Bronchial epithelial cell (primary cell): ENCODE results near the gene CXXC4. TPM values are rescaled to one million over a fixed set of nuclear protein-coding genes. Genes with fewer than 3 reads are reported as not detected.

Experiments
- DNase-seq: peaks from one replicate; pipeline ENCODE4 v3.0.0-alpha.2; 2010; ENCODE audit warnings: low read depth
- FAIRE-seq: peaks from 2 replicates; lab custom pipeline; 2011; peaks lifted over from hg19 to GRCh38; lab: Jason Lieb, UNC
- H3K27me3 ChIP-seq: 2 replicates; pipeline ENCODE4 v1.5.1; 2011; ENCODE audit warnings: low read length; ENCODE audit not compliant: control insufficient read depth, insufficient read depth
- H3K36me3 ChIP-seq: 2 replicates; pipeline ENCODE4 v1.5.1; 2011; ENCODE audit warnings: low read length; ENCODE audit not compliant: control insufficient read depth, insufficient read depth
- H3K4me3 ChIP-seq: 2 replicates; pipeline ENCODE4 v1.5.1; 2011; ENCODE audit warnings: mild to moderate bottlenecking, low read depth, low read length, control low read depth
- CTCF ChIP-seq: IDR thresholded peaks from 2 replicates; pipeline ENCODE4 v1.5.1; 2011; ENCODE audit warnings: mild to moderate bottlenecking, moderate library complexity, low read length, control low read depth, inconsistent platforms; ENCODE audit not compliant: insufficient read depth, severe bottlenecking
- total RNA-seq: library from RNA; depleted of rRNA; stranded (reverse); fragments of >200 nt; gene quantifications from 2 replicates; pipeline ENCODE4 v1.2.1, GENCODE V29; 2014

The CXXC4 gene
- total RNA-seq, 1 donor from 2014 or later, result under 0.01 TPM

- Histone ChIP-seq H3K4me3 (no peak overlapping the region), H3K36me3 (no peaks in the 10 kb centered on the region), H3K27me3 (no peaks in the 10 kb centered on the region)
- FAIRE-seq, result no peak
- peak; percentile 41 for DNase-seq
- TF ChIP-seq CTCF, result no peak
Observed at GRCh38 chr4:104449537-104449936, 45.2 kb downstream of the CXXC4 start.

GRCh38 chr4:104447294-104447693 is 47.4 kb downstream of the CXXC4 start:
- no peak for FAIRE-seq
- DNase-seq, result no peak
- TF ChIP-seq CTCF, result no peak

GRCh38 chr4:104446431-104447278 is 48.0 kb downstream of the CXXC4 start:
- no peak for DNase-seq
- no peaks in the 10 kb centered on the region for H3K36me3 ChIP-seq
- no peak for FAIRE-seq
- no peak for TF ChIP-seq CTCF
- H3K4me3 ChIP-seq, result no peak overlapping the region
- no peaks in the 10 kb centered on the region for H3K27me3 ChIP-seq

More at GRCh38 chr4:104447294-104447693, 47.4 kb downstream of the CXXC4 start:
- Histone ChIP-seq H3K36me3 (no peaks in the 10 kb centered on the region), H3K4me3 (no peak overlapping the region), H3K27me3 (no peaks in the 10 kb centered on the region)

- TF ChIP-seq CTCF, result no peak
- no peak for FAIRE-seq
- no peaks in the 10 kb centered on the region for H3K27me3 ChIP-seq
- DNase-seq, result no peak
- H3K4me3 ChIP-seq, result no peak overlapping the region
- no peaks in the 10 kb centered on the region for H3K36me3 ChIP-seq
Observed at GRCh38 chr4:104444685-104445084, 50.0 kb downstream of the CXXC4 start.

- FAIRE-seq, result no peak
- no peaks in the 10 kb centered on the region for H3K27me3 ChIP-seq
- DNase-seq, result no peak
- H3K4me3 ChIP-seq, result no peak overlapping the region
- no peaks in the 10 kb centered on the region for H3K36me3 ChIP-seq
- no peak for TF ChIP-seq CTCF
Observed at GRCh38 chr4:104436542-104436941, 58.2 kb downstream of the CXXC4 start.
